SK-N-MC (cell line): Measurements from ENCODE around the gene PEPD.

Source experiments
- EZH2 ChIP-seq: fragments of 200-600 bp; sonication (generic); IDR thresholded peaks from one replicate; pipeline ENCODE4 v1.6.1; 2017; ENCODE audit warnings: antibody characterized with exemption
- POLR2AphosphoS5 ChIP-seq: IDR thresholded peaks from 2 replicates; pipeline ENCODE4 v1.6.1; 2012; ENCODE audit warnings: mild to moderate bottlenecking, low read depth, low read length, borderline replicate concordance

DNA sequence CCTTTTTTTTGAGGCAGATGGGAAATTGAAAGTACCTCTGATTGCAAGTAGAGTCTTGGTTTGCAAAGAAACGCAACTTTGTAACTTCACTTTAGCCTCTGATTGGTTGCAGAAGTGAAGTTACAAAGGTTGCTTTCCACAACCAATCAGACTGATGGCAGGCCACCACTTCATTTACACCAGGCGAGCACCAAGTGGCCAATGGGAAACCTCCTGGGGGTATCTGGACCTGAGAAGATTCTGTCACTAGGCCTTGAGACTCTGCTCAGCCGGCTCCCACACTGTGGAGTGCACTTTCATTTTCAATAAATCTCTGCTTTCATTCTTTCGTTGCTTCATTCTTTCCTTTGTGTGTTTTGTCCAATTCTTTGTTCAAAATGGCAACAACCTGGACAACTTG, 19.1 kb downstream of the PEPD start:
- no peak for TF ChIP-seq POLR2AphosphoS5
- TF ChIP-seq EZH2 = no peak
